ENCODE data around the gene DNAJB14. TPM values are rescaled to one million over a fixed set of nuclear protein-coding genes. Genes with fewer than 3 reads are reported as not detected.

The DNAJB14 gene
- polyA plus RNA-seq, 1 of the 3 experiments (the other 2 are of a cell fraction) = 23.8 TPM

DNA sequence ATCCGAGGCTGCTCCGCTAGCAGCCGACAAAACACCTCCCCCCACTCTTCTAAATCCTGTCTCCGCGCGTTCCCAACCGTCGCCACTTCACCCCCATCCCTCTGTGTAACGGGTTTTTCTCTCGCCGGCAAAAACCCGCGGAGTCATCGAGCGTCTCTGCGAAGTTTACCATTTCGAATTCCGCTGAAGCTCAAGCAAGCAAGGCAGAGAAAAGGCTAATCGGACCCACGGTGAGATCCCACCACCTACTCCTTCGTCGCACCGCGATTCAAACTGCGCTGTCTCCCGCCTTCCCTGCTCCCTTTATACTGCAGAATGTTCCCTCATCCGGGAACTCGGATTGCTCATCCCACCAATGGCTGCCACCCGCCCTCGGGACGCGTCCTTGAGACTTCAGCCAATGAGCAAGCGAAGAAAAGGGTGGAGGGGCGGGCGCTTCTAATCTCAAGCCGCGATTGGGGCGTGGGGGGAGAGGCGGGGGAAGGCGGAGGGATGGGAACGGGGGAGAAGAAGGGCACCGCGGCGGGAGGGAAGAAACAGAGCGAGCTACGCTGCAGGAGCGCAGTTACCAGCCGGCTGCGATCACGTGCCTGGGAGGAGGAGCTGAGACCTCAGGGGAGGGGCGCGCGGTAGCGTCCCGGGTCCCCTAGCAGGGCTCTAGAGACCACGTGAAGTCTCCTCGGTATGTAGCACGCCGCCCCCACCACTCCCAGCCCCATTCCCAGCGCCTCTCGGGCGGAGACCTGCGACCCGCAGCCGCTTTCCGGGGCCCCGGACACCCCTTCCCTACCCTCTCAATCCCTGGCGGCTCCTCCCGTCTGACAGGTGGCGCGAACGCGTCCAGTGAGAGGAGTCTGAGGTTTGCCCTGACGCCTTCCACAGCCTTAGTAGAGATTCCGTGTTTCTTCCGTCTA, 3.8 kb upstream of the DNAJB14 start, which contains the start of gene H2AZ1:
Gene H2AZ1, minus strand, starts transcription at position 277 of the 914 bp plus-strand sequence. Its CDS starts 105 bp downstream, at position 172.
- H3K9ac ChIP-seq = peak within 1 kb of the TSS; percentile 92
- peaks cover 14 to 15% of the 10 kb centered on the region in 2 experiments for H3K36me3 ChIP-seq (replicated peaks in 1 of 2; ENCODE audit: control insufficient read depth in 1 of 2, insufficient read depth in 2 of 2, low read length in 1 of 2)
- H3K4me3 ChIP-seq (ENCODE audit: low read depth in 2 of 2, low read length in 1 of 2) = peak within 1 kb of the TSS; percentile 76 to 78
- no peaks in the 10 kb centered on the region for H3K9me2 ChIP-seq
- peaks cover 20% of the 10 kb centered on the region for H3F3A ChIP-seq (replicated peaks; ENCODE audit: insufficient read depth)
- CTCF ChIA-PET = interaction anchor here (0.7 to 1.5 kb wide), 3 partner anchors 47 to 1805 kb away, joined by 3 to 5 read pairs (median 3); no protein-coding TSS in a partner anchor
- POLR2A ChIA-PET = interaction anchor here (0.6 to 1.5 kb wide), 3 partner anchors 56 to 374 kb away, joined by 3 to 4 read pairs (median 3); partner anchors contain the start of gene LAMTOR3
- peaks cover 18 to 21% of the 10 kb centered on the region in 2 experiments for H3K4me1 ChIP-seq (ENCODE audit: control insufficient read depth in 1 of 2, insufficient read depth in 2 of 2, low read depth in 1 of 2, low read length in 1 of 2)
- DNase-seq = peak; percentile 96
- H2AFZ ChIP-seq (ENCODE audit: low read depth) = peak within 1 kb of the TSS; percentile 97
- peak within 1 kb of the TSS; percentile 87 for H3K4me2 ChIP-seq
- WGBS (ENCODE audit: low lambda C conversion rate) = 2% methylated on average over 50 of the region's 76 CpGs
- H3K79me2 ChIP-seq (ENCODE audit: insufficient read depth) = peaks cover 47% of the 10 kb centered on the region
- H3K27me3 ChIP-seq (ENCODE audit: insufficient read depth) = no peaks in the 10 kb centered on the region
- no peaks in the 10 kb centered on the region for H3K9me3 ChIP-seq
- H3K27ac ChIP-seq (ENCODE audit: low read depth in 2 of 2, low read length in 1 of 2) = peak within 1 kb of the TSS; percentile 80 to 97
- peaks cover 20% of the 10 kb centered on the region for H4K20me1 ChIP-seq (ENCODE audit: insufficient read depth)
- TF ChIP-seq JUND (IDR thresholded peaks at IDR 0.05) = no peak
- peak; percentile 99 for TF ChIP-seq POLR2AphosphoS5 (IDR thresholded peaks at IDR 0.05; ENCODE audit: low read depth, low read length)
- TF ChIP-seq PBX3 (IDR thresholded peaks at IDR 0.05) = 0 out of 2 replicates have a peak, but pooled peaks have one; percentile 24
- TF ChIP-seq, protein P1, sequence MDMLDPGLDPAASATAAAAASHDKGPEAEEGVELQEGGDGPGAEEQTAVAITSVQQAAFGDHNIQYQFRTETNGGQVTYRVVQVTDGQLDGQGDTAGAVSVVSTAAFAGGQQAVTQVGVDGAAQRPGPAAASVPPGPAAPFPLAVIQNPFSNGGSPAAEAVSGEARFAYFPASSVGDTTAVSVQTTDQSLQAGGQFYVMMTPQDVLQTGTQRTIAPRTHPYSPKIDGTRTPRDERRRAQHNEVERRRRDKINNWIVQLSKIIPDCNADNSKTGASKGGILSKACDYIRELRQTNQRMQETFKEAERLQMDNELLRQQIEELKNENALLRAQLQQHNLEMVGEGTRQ (IDR thresholded peaks at IDR 0.05; ENCODE audit: borderline replicate concordance, low read depth, low read length) = peak; percentile 77
- 0 out of 2 replicates have a peak, but pooled peaks have one; percentile 8 for TF ChIP-seq FOSL2 (IDR thresholded peaks at IDR 0.05; ENCODE audit: borderline replicate concordance, low read depth)
- TF ChIP-seq EZH2phosphoT487 (IDR thresholded peaks at IDR 0.05; ENCODE audit: borderline replicate concordance, low read depth) = no peak
- no peak for TF ChIP-seq CTCF (IDR thresholded peaks at IDR 0.05)
- peak; percentile 85 for TF ChIP-seq RFX5 (IDR thresholded peaks at IDR 0.05; ENCODE audit: low read length)
- peak; percentile 76 for TF ChIP-seq YY1 (IDR thresholded peaks at IDR 0.05; ENCODE audit: low read depth)
- no peak for TF ChIP-seq RXRA (IDR thresholded peaks at IDR 0.05; ENCODE audit: borderline replicate concordance, low read depth)
- no peak for TF ChIP-seq RAD21 (IDR thresholded peaks at IDR 0.05; ENCODE audit: low read length)
- peak; percentile 79; the same call in 1 of the 2 replicates for TF ChIP-seq SIN3A (IDR thresholded peaks at IDR 0.05; ENCODE audit: borderline replicate concordance, low read depth, low read length)
- TF ChIP-seq NRF1 (IDR thresholded peaks at IDR 0.05; ENCODE audit: low read depth, low read length) = peak; percentile 31; the same call in 1 of the 2 replicates
- no peak for TF ChIP-seq GABPA (IDR thresholded peaks at IDR 0.05; ENCODE audit: low read depth)
- peak; percentile 50; the same call in 1 of the 2 replicates for TF ChIP-seq IRF3 (IDR thresholded peaks at IDR 0.05; ENCODE audit: low read depth, low read length)
- no peak for TF ChIP-seq FOXJ3 (CRISPR knock-in tag; IDR thresholded peaks at IDR 0.05)
- peak; percentile 79 for TF ChIP-seq CHD2 (IDR thresholded peaks at IDR 0.05; ENCODE audit: low read length, partially characterized antibody)
- 0 out of 2 replicates have a peak, but pooled peaks have one; percentile 6 for TF ChIP-seq ELF1 (IDR thresholded peaks at IDR 0.05)
- peak; percentile 94 for TF ChIP-seq USF1 (IDR thresholded peaks at IDR 0.05; ENCODE audit: borderline replicate concordance, low read depth)
- TF ChIP-seq EP300 (IDR thresholded peaks at IDR 0.05; ENCODE audit: borderline replicate concordance in 1 of 2, low read depth in 1 of 2, low read length in 1 of 2) = 0 out of 4 replicates have a peak, but pooled peaks of 1 of the 2 experiments have one; percentile 5
- TF ChIP-seq SMC3 (IDR thresholded peaks at IDR 0.05; ENCODE audit: low read depth, low read length) = no peak
- TF ChIP-seq TAF1 (IDR thresholded peaks at IDR 0.05; ENCODE audit: borderline replicate concordance, low read depth, low read length) = peak; percentile 96
- peak; percentile 97 for TF ChIP-seq MXI1 (IDR thresholded peaks at IDR 0.05; ENCODE audit: low read depth, low read length)
- TF ChIP-seq MAX (IDR thresholded peaks at IDR 0.05; ENCODE audit: low read depth) = peak; percentile 47

Measured in SK-N-SH (cell line).